HG02642 (cell line): ENCODE measurements around the gene DMXL2.
"Not testable (repeated sequence)": the region's sequence is repeated elsewhere in the genome, so short reads cannot be mapped to it uniquely, and the experiment has no call there.

Source experiments
- ATAC-seq: cut with Tn5 transposase; IDR thresholded peaks from one replicate; pipeline ENCODE4 v1.9.1; 2021; ENCODE audit warnings: mild to moderate bottlenecking; ENCODE audit not compliant: unreplicated experiment, poor library complexity

The DMXL2 gene

GRCh38 chr15:51425517-51426040, 197.0 kb downstream of the DMXL2 start:
- ATAC-seq, result no peak

GRCh38 chr15:51424780-51425179, 197.8 kb downstream of the DMXL2 start:
- no peak for ATAC-seq

- not testable (repeated sequence) for ATAC-seq
Observed at GRCh38 chr15:51423040-51423439, 199.5 kb downstream of the DMXL2 start.

- ATAC-seq, result no peak
Observed at GRCh38 chr15:51416129-51416528, 206.4 kb downstream of the DMXL2 start.

GRCh38 chr15:51414256-51414860, 208.2 kb downstream of the DMXL2 start:
- ATAC-seq, result no peak

- ATAC-seq, result no peak
Observed at GRCh38 chr15:51405693-51406523, 216.7 kb downstream of the DMXL2 start.

GRCh38 chr15:51403946-51404695, 218.4 kb downstream of the DMXL2 start:
- ATAC-seq, result no peak

GRCh38 chr15:51403072-51403878, 219.3 kb downstream of the DMXL2 start:
- no peak for ATAC-seq

- no peak for ATAC-seq
Observed at GRCh38 chr15:51401872-51402517, 220.6 kb downstream of the DMXL2 start.

- no peak for ATAC-seq
Observed at GRCh38 chr15:51401051-51401780, 221.4 kb downstream of the DMXL2 start.

- no peak for ATAC-seq
Observed at GRCh38 chr15:51398626-51399025, 223.9 kb downstream of the DMXL2 start.
